Endometrial microvascular endothelial cells (primary cell): Measurements from ENCODE around the gene SUSD6. TPM values are rescaled to one million over a fixed set of nuclear protein-coding genes. Genes with fewer than 3 reads are reported as not detected.

Experiments used
- total RNA-seq: library from RNA; depleted of rRNA; stranded (reverse); fragments of >200 nt; gene quantifications from one replicate; pipeline ENCODE4 v1.2.3, GENCODE V29; 2015; ENCODE audit errors: inconsistent ontology term

Gene SUSD6
- total RNA-seq, 1 donor from 2014 or later = 12.5 TPM

Other genes with a start within 250 kb of the SUSD6 start
- gene ERH, start 213.3 kb upstream of the SUSD6 start, total RNA-seq = 219 TPM
- gene SLC39A9, start 212.9 kb upstream of the SUSD6 start, total RNA-seq = 72.1 TPM
- not detected for gene PLEKHD1, start 126.9 kb upstream of the SUSD6 start, total RNA-seq
- not detected for gene CCDC177, start 36.7 kb upstream of the SUSD6 start, total RNA-seq
- 135 TPM for gene SRSF5, start 155.5 kb downstream of the SUSD6 start, total RNA-seq
- not detected for gene SLC10A1, start 185.6 kb downstream of the SUSD6 start, total RNA-seq